Measurements from ENCODE around the gene FHAD1.
"Not testable (repeated sequence)": the region's sequence is repeated elsewhere in the genome, so short reads cannot be mapped to it uniquely, and the experiment has no call there.

Gene FHAD1

GRCh38 chr1:15350551-15351200, 103.7 kb downstream of the FHAD1 start:
- DNase-seq = no peak

DNA sequence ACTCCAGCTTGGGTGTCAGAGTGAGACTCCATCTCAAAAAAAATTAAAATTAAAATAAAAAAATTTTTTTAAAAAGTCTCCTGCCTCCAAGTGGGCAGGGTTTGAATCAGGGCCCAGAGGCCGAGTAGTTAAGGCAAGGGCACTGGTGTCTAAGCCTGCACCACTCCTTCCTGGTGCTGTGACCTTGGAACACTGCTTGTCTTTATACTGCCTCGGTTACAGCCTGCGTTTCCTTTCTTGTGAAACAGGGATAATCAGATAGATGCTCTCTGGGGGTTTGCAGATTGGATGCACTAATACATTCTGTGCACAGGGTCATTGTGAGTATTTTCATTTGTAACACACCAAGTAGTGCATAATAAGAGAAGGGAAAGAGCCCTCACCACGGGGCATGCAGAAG, 104.3 kb downstream of the FHAD1 start:
- DNase-seq = no peak

DNA sequence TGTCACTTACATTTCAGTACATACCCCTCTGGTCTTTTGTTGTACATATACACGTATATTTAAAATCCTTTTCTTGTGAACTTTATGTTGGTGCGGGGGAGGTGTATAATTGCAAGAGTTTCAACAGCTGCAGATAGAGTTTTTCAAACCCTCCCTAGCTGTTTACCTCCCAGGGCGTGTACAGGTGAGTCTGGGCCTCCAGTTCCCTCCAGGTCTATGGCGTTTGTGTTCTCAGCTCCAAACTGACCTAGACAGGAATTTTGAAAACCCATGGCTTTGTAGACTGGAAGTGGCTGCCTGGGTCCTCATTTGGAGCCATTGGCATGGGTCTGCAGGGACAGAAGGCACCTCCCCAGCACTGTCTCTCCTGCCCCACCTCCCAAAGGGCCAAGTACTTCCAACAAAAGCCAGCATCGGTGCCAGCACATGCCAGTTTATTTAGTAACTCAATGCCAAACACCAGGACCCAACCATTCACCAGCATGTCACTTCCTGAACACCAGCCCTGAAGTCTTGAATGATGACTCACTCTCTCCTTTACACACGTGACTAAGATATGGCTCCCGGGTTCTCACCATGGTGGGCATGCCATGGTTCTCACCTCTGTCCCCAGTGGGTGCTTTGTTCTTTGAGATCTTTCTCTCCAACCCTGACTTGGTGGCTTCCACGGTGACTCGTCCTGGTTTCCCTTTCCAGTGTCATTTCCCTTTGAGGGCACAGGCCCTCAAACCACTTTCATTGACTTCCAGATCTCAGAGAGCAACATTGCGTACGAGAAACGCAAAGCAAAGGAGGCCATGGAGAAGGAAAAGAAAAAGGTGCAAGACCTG, 105.3 kb downstream of the FHAD1 start:
- DNase-seq = no peak

DNA sequence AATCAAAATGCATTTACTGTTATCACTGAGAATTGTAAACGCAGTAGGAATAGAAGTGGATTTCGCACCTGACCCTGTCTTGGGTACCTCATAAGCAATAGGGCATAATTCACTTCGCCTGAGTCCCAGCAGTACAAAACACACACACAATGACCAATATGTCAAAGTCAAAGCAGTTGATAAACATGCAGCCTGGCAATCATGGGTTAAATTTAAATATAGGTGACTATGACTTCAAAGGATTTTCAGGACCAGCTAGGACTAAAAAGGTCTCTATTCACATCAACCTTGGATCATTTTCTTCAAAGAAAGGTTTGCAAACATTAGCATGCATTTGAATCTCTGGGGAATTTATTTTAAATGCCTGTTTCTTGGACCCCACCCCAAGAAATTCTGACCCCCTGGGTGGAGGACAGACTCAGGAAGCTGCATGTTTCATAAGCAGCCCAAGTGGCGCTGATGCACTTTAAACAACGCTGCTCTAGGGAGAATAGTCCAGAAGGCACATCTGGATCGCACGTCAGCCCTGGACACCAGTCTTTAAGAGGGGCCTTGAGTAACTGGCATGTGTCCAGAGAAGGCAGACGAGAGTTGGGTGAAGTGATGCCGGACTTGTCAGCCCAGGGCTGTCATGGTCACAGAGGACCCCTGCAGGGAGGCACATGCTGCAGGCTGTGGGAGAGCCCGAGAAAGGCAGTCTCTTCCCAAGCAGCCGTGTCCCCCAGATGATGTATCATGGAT, 107.0 kb downstream of the FHAD1 start:
- no peak for DNase-seq

GRCh38 chr1:15354580-15354965, 107.5 kb downstream of the FHAD1 start:
- no peak for DNase-seq

GRCh38 chr1:15355968-15356625, 109.1 kb downstream of the FHAD1 start:
- DNase-seq = no peak

- no peak for DNase-seq
These were observed 110.7 kb downstream of the FHAD1 start for GRCh38 chr1:15357612-15358207.

DNA sequence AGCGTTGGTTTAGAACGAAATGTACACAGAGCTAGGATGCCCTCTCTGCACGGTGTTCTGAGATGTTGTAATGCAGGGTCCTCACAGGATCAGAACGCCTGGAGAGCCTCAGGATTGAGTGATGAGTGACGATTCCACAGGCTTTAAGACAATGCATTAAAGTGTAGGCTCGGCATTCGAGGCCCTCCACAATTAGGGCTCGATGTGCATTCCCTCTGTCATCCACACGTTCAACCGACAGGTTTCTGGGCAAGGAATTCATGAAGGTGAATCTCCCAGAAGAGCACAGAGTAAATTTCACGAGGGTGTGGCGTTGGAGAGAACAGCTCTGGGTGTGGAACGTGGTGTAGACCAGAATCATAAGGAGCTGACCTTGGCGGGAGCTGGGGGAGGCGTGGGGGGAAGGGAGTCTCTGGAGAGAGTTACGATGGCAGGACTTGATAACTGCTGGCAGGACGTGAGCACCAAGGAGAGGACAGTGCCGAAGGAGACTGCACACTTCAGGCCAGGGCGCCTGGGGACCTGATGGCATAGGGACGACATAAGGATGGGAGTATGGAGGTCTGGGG, 111.6 kb downstream of the FHAD1 start:
- no peak for DNase-seq

- DNase-seq = no peak
These were observed 113.7 kb downstream of the FHAD1 start for GRCh38 chr1:15360700-15361099.

DNA sequence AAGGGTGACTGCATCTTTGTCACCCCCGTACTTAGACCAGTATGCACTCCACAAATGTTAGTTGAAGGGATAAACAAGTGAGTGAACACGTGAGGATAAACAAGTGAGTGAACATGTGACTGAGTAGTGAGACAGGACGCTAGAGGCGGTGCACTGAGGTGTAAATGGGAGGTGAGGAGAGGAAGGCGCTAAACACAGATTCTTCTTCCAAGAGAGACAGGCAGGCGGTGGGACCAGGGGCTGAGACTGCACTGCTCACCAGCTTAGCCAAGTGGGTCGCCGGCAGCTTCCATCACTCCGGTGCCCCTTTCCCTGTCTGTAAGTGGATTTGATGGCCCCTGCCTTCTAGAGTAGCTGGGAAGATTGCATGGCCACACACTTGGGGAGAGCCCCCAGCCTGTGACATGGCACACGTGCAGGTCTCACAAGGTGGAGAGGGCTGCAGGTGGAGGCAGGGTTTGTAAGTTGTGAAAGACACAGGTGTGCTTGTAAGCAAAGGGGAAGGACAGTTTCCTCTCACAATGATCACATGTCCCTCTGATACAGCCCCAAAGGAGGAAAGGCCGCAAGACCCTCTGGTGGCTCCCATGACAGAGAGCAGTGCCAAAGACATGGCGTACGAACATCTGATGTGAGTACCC, 115.2 kb downstream of the FHAD1 start:
- no peak for DNase-seq

GRCh38 chr1:15362737-15363128, 115.7 kb downstream of the FHAD1 start:
- DNase-seq = no peak

DNA sequence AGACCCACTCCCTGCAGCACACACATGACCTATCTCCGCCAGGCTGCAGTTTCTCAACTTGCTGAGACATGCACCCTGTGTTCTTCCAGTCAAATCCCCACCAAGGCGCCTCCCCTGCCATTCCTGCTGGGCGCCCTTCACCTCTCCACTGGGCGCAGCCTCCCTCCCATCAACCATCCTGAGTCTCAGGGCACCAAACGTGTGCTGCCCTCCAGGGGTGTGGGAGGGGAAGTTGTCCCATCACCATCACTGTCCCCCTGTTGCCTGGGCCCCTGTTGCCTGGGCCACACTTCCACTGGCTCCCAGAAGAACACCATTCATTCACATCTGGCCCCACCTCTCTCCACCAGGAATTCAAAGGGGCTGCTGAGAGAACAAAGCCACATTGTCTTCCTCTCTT, 117.7 kb downstream of the FHAD1 start:
- no peak for DNase-seq

- no peak for DNase-seq
These were observed 121.9 kb downstream of the FHAD1 start for GRCh38 chr1:15368888-15369287.

- no peak for DNase-seq
These were observed 123.2 kb downstream of the FHAD1 start for GRCh38 chr1:15370268-15370667.

GRCh38 chr1:15370781-15371520, 123.9 kb downstream of the FHAD1 start:
- DNase-seq = no peak

DNA sequence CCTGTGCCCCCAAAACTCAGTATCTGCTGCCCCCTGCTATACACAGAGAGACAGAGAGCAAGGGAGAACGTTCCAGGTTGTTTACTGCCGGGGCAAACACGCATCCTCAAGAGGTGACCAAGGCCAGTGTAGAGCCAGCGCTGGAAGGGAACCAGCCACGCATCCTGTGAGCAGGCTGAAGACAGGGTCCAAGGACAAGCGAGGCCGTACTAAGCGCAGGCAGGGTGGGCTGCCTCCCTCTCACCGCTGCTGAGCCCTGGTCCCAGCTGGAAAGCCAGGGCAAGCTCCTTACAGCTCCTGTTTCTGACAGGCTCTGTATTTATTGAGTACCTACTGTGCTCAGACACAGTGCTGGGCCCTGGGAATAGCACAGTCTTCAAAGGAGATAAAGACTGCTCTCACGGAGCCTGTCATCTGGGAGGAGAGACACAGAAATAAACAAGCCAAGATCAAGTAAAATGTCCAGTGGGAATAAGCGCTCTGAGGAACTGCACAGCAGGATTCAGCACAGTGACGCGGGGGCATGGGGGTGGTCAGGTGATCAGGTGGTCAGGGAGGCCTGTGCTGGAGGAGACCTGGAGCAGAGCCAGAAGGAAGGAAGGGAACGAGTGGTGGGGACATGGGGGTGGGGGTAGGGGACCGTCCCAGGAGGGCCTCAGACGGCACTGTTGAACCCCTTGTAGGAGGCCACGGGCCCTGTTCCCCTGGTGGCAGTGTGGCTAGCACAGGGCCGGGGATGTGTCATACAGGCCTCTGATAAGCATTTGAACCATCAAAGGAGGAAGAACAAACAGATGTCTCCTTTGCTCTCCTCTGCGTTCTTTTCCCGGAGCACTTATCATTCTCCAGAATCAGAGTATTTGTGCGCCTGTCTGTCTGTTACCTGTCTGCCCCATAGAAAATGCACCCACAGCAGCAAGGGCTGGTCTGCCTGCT, 124.9 kb downstream of the FHAD1 start:
- no peak for DNase-seq

GRCh38 chr1:15378729-15379128, 131.7 kb downstream of the FHAD1 start:
- no peak for DNase-seq

GRCh38 chr1:15379151-15379550, 132.1 kb downstream of the FHAD1 start:
- not testable (repeated sequence) for DNase-seq

- DNase-seq = no peak
These were observed 133.8 kb downstream of the FHAD1 start for GRCh38 chr1:15380601-15381508.

Data from NCI-H187 treated with DMSO at 0.1 percent for 48 hours (cell line).